Measurements from ENCODE around the gene BANF1. TPM values are rescaled to one million over a fixed set of nuclear protein-coding genes. Genes with fewer than 3 reads are reported as not detected.

The BANF1 gene
- total and polyA plus RNA-seq, 9 of the 15 experiments (the other 6 are each of a cell fraction or from before 2014, with no cell fraction given) = 108 to 651 (median 263) TPM

GRCh38 chr11:65988791-65989592 is 13.3 kb upstream of the BANF1 start (continued):
- no peak for TF ChIP-seq MECOM (CRISPR knock-in tag; IDR thresholded peaks at IDR 0.05)
- TF ChIP-seq BACH1 (tag; IDR thresholded peaks at IDR 0.05) = no peak
- no peak for TF ChIP-seq MCM5 (IDR thresholded peaks at IDR 0.05; ENCODE audit: low read depth)
- TF ChIP-seq ELK1 (CRISPR knock-in tag; IDR thresholded peaks at IDR 0.05) = no peak
- no peak for TF ChIP-seq KHSRP (IDR thresholded peaks at IDR 0.05)
- peak; percentile 58 for TF ChIP-seq TFAP4 (CRISPR knock-in tag; IDR thresholded peaks at IDR 0.05; ENCODE audit: borderline replicate concordance)
- 0 out of 2 replicates have a peak, but pooled peaks have one; percentile 41 for TF ChIP-seq AFF4 (CRISPR knock-in tag; IDR thresholded peaks at IDR 0.05)
- TF ChIP-seq FOXJ2 (tag; IDR thresholded peaks at IDR 0.05) = no peak
- TF ChIP-seq SAFB2 (IDR thresholded peaks at IDR 0.05; ENCODE audit: borderline replicate concordance, low read depth, low read length, severe bottlenecking) = no peak
- no peak for TF ChIP-seq ZNF124 (CRISPR knock-in tag; IDR thresholded peaks at IDR 0.05)
- no peak for TF ChIP-seq RERE (CRISPR knock-in tag; IDR thresholded peaks at IDR 0.05; ENCODE audit: borderline replicate concordance)
- no peak for TF ChIP-seq DACH1 (IDR thresholded peaks at IDR 0.05; ENCODE audit: partially characterized antibody)
- no peak for TF ChIP-seq GTF2F1 (IDR thresholded peaks at IDR 0.05; ENCODE audit: low read depth, low read length)
- TF ChIP-seq KLF1 (tag; IDR thresholded peaks at IDR 0.05) = no peak
- TF ChIP-seq TRIM24 (IDR thresholded peaks at IDR 0.05) = no peak
- TF ChIP-seq SP1 (CRISPR knock-in tag; IDR thresholded peaks at IDR 0.05) = peak; percentile 74
- no peak for TF ChIP-seq MXI1 (IDR thresholded peaks at IDR 0.05; ENCODE audit: low read depth, low read length)
